ENCODE measurements around the gene WAS. TPM values are rescaled to one million over a fixed set of nuclear protein-coding genes. Genes with fewer than 3 reads are reported as not detected.
"Not testable (repeated sequence)": the region's sequence is repeated elsewhere in the genome, so short reads cannot be mapped to it uniquely, and the experiment has no call there.

WAS gene
- total RNA-seq, 2 experiments from 2014 or later, result 85.9 to 102 TPM

DNA sequence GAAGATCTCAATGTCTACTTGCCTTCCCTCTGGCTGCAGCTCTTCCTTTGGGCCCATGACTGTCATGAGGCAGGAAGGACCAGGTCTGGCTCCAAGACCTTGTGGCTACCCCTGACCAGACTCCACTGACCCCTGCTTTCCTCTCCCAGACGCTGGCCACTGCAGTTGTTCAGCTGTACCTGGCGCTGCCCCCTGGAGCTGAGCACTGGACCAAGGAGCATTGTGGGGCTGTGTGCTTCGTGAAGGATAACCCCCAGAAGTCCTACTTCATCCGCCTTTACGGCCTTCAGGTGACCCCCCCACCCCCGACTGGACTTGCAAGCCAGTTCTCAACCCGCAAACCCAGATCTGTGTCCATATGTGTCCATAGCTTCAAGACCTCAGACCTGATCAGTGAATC, 535 bp downstream of the WAS start:
- no peaks in the 10 kb centered on the region for H3K9me3 Mint-ChIP-seq (ENCODE audit: low read depth)
- ChIA-PET CTCF (interaction anchor here (0.5 to 1.5 kb wide), 2 partner anchors 18 to 36 kb away, joined by 4 read pairs; no protein-coding TSS in a partner anchor), POLR2A (interaction anchor here (1.1 kb wide), 1 partner anchor 53 kb away, joined by 4 read pairs; no protein-coding TSS in a partner anchor)
- no peak for DNase-seq
- peaks cover 49% of the 10 kb centered on the region for H3K4me1 Mint-ChIP-seq
- H3K4me3 Mint-ChIP-seq, result peak overlapping the region; percentile 93
- no peaks in the 10 kb centered on the region for H3K27me3 Mint-ChIP-seq
- ATAC-seq, result no peak
- intact Hi-C loops (cut with DNase I, micrococcal nuclease), result loop anchor here in 1 of 2 experiments (5.0 kb wide), 2 partner anchors 53 to 118 kb away; partner anchors contain the start of gene HDAC6
- peak overlapping the region; percentile 96 for H3K27ac Mint-ChIP-seq
- peaks cover 37% of the 10 kb centered on the region for H3K36me3 Mint-ChIP-seq (ENCODE audit: low read depth)

DNA sequence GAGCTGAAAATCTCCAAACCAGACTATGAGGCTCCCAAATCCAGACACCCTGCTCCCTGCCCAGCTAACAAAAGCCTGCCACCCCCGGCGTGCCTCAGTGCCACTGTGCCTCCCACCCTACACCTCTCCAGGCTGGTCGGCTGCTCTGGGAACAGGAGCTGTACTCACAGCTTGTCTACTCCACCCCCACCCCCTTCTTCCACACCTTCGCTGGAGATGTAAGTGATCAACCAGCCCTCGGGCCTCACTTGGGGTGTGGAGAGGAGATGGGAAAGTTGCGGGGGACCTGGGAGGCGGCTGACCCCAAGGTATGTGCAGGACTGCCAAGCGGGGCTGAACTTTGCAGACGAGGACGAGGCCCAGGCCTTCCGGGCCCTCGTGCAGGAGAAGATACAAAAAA, 1.8 kb downstream of the WAS start:
- DNase-seq, result no peak
- ATAC-seq, result no peak
- POLR2A ChIA-PET, result interaction anchor here (0.6 kb wide), 1 partner anchor 10 kb away, joined by 3 read pairs; no protein-coding TSS in a partner anchor
- intact Hi-C loops (cut with DNase I, micrococcal nuclease), result no loop called here
- CTCF ChIA-PET, result interaction anchor here (1.4 kb wide), 1 partner anchor 37 kb away, joined by 3 read pairs; no protein-coding TSS in a partner anchor
- Mint-ChIP-seq H3K36me3 (ENCODE audit: low read depth) (peaks cover 37% of the 10 kb centered on the region), H3K9me3 (ENCODE audit: low read depth) (no peaks in the 10 kb centered on the region), H3K4me1 (peaks cover 45% of the 10 kb centered on the region), H3K27me3 (no peaks in the 10 kb centered on the region), H3K27ac (peak overlapping the region; percentile 96), H3K4me3 (peak overlapping the region; percentile 93)

DNA sequence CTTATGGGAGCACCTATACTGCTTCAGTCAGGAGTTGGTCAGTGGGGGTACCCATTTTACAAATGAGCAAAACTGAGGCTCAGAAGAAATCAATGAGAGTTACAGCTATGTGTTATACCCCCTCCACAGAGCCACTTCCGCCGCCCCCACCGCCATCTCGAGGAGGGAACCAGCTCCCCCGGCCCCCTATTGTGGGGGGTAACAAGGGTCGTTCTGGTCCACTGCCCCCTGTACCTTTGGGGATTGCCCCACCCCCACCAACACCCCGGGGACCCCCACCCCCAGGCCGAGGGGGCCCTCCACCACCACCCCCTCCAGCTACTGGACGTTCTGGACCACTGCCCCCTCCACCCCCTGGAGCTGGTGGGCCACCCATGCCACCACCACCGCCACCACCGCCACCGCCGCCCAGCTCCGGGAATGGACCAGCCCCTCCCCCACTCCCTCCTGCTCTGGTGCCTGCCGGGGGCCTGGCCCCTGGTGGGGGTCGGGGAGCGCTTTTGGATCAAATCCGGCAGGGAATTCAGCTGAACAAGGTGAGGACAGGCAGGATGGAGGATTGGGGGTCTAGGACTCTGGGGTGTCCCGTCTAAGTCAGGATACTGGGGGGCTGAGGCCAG, 5.0 kb downstream of the WAS start:
- no peak overlapping the region for H3K27ac Mint-ChIP-seq
- H3K36me3 Mint-ChIP-seq (ENCODE audit: low read depth), result peaks cover 41% of the 10 kb centered on the region
- POLR2A ChIA-PET, result no interaction called here
- CTCF ChIA-PET, result no interaction called here
- H3K27me3 Mint-ChIP-seq, result no peaks in the 10 kb centered on the region
- no peaks in the 10 kb centered on the region for H3K9me3 Mint-ChIP-seq (ENCODE audit: low read depth)
- H3K4me3 Mint-ChIP-seq, result no peak overlapping the region
- ATAC-seq (no peak), DNase-seq (no peak)
- H3K4me1 Mint-ChIP-seq, result peaks cover 34% of the 10 kb centered on the region
- intact Hi-C loops (cut with DNase I, micrococcal nuclease), result no loop called here

GRCh38 chrX:48689208-48689920, 5.8 kb downstream of the WAS start:
- H3K27ac Mint-ChIP-seq, result no peak overlapping the region
- ChIA-PET POLR2A (no interaction called here), CTCF (no interaction called here)
- H3K27me3 Mint-ChIP-seq, result no peaks in the 10 kb centered on the region
- DNase-seq (no peak), ATAC-seq (no peak)
- intact Hi-C loops (cut with DNase I, micrococcal nuclease), result no loop called here
- H3K36me3 Mint-ChIP-seq (ENCODE audit: low read depth), result peaks cover 38% of the 10 kb centered on the region
- H3K4me3 Mint-ChIP-seq, result no peak overlapping the region
- H3K9me3 Mint-ChIP-seq (ENCODE audit: low read depth), result no peaks in the 10 kb centered on the region
- H3K4me1 Mint-ChIP-seq, result peaks cover 33% of the 10 kb centered on the region

GRCh38 chrX:48691746-48692145, 8.1 kb downstream of the WAS start:
- H3K27ac Mint-ChIP-seq; H3K4me3 Mint-ChIP-seq; CTCF ChIA-PET; intact Hi-C loops (cut with DNase I, micrococcal nuclease); POLR2A ChIA-PET; ATAC-seq; H3K9me3 Mint-ChIP-seq (ENCODE audit: low read depth); DNase-seq; H3K27me3 Mint-ChIP-seq: not testable (repeated sequence)
- H3K4me1 Mint-ChIP-seq, result peaks cover 20% of the 10 kb centered on the region
- peaks cover 20% of the 10 kb centered on the region for H3K36me3 Mint-ChIP-seq (ENCODE audit: low read depth)

- POLR2A ChIA-PET, result interaction anchor here (1.2 kb wide), 1 partner anchor 43 kb away, joined by 3 read pairs; no protein-coding TSS in a partner anchor
- Mint-ChIP-seq H3K4me3 (peak overlapping the region; percentile 10), H3K27ac (peak overlapping the region; percentile 87), H3K4me1 (peaks cover 15% of the 10 kb centered on the region), H3K36me3 (ENCODE audit: low read depth) (peaks cover 22% of the 10 kb centered on the region), H3K9me3 (ENCODE audit: low read depth) (no peaks in the 10 kb centered on the region), H3K27me3 (no peaks in the 10 kb centered on the region)
- intact Hi-C loops (cut with DNase I, micrococcal nuclease), result loop anchor here in 1 of 2 experiments (5.0 kb wide), 3 partner anchors 118 to 572 kb away; partner anchors contain the start of genes FTSJ1 and PPP1R3F
- CTCF ChIA-PET, result interaction anchor here (0.8 kb wide), 1 partner anchor 47 kb away, joined by 3 read pairs; no protein-coding TSS in a partner anchor
- DNase-seq (no peak), ATAC-seq (no peak)
Measured at GRCh38 chrX:48694776-48695533, 11.4 kb downstream of the WAS start.

DNA sequence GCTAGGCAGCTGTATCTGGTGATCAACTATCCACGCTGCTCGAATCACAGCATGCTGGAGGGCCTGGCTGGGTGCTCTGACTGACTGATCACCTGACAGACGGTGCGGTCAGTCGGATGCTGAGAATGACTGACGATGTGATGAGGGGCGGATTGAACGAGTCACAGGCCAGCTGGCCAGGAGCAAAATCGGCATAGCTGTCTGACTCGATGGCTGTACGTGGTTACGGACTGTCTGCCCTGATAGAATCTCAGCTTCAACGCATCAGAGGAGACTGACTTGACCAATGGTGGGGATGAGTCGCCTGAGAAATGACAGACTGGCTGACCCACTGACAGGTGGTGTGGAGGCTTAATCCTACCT, 11.9 kb downstream of the WAS start:
- no peaks in the 10 kb centered on the region for H3K27me3 Mint-ChIP-seq
- DNase-seq (no peak), ATAC-seq (no peak)
- peak overlapping the region; percentile 91 for H3K4me3 Mint-ChIP-seq
- no peaks in the 10 kb centered on the region for H3K9me3 Mint-ChIP-seq (ENCODE audit: low read depth)
- peak overlapping the region; percentile 87 for H3K27ac Mint-ChIP-seq
- intact Hi-C loops (cut with DNase I, micrococcal nuclease), result loop anchor here in 1 of 2 experiments (5.0 kb wide), 3 partner anchors 118 to 572 kb away; partner anchors contain the start of genes FTSJ1 and PPP1R3F
- H3K4me1 Mint-ChIP-seq, result peaks cover 15% of the 10 kb centered on the region
- ChIA-PET POLR2A (interaction anchor here (0.7 to 1.5 kb wide), 5 partner anchors 10 to 43 kb away, joined by 3 to 15 read pairs (median 3); partner anchors contain the start of gene WAS), CTCF (interaction anchor here (0.8 kb wide), 1 partner anchor 47 kb away, joined by 3 read pairs; no protein-coding TSS in a partner anchor)
- H3K36me3 Mint-ChIP-seq (ENCODE audit: low read depth), result peaks cover 23% of the 10 kb centered on the region

- peak; percentile 2 for ATAC-seq
- Mint-ChIP-seq H3K36me3 (ENCODE audit: low read depth) (peaks cover 25% of the 10 kb centered on the region), H3K4me3 (peak overlapping the region; percentile 91), H3K27ac (peak overlapping the region; percentile 87), H3K4me1 (peaks cover 18% of the 10 kb centered on the region), H3K27me3 (no peaks in the 10 kb centered on the region), H3K9me3 (ENCODE audit: low read depth) (no peaks in the 10 kb centered on the region)
- intact Hi-C loops (cut with DNase I, micrococcal nuclease), result loop anchor here (1.0 to 5.0 kb wide), 16 partner anchors 13 to 1037 kb away; partner anchors contain the start of genes FTSJ1 (in 1 of the 2), PPP1R3F (in 1 of the 2), PQBP1 (in 1 of the 2) and TIMM17B (in 1 of the 2)
- ChIA-PET CTCF (no interaction called here), POLR2A (interaction anchor here (0.6 to 1.5 kb wide), 7 partner anchors 11 to 409 kb away, joined by 3 to 15 read pairs (median 4); partner anchors contain the start of genes PQBP1, TIMM17B and WAS)
- DNase-seq, result no peak
Measured at GRCh38 chrX:48695925-48696300, 12.3 kb downstream of the WAS start.

DNA sequence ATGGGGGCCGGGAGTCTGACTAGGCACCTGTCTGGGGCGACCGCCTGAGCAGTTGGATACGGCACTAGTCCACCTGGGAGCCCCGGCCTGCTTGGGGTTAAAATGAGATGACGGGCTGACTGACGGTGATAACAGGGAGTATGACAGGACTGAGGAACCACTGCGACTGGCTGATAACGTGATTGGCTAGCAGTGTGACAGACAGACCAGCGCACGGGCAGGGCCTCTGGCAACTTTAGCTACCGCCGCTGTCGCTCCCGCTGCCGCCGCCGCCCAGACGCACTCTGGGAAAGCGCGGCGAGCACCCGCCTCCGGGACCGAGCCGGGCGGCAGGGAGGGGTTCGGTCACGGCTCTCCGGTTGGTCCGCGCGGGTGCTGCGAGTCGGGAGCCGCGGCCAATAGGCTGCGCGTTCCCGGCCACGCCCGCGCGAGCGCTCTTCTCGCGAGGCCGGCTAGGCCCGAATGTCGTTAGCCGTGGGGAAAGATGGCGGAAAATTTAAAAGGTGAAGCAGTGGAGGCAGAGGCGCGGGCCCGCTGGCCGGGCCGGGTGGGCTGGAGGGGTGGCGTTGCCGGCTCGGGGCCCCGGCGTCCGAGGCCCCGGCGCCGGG, 12.8 kb downstream of the WAS start, which contains the start of gene SUV39H1:
TSS of gene SUV39H1 (plus strand) at position 434 of the 608 bp plus-strand sequence. CDS start at position 485, 51 bp downstream.
- Mint-ChIP-seq H3K4me3 (peak within 1 kb of the TSS; percentile 91), H3K27ac (peak within 1 kb of the TSS; percentile 92), H3K27me3 (no peaks in the 10 kb centered on the region), H3K4me1 (peaks cover 19% of the 10 kb centered on the region), H3K9me3 (ENCODE audit: low read depth) (no peaks in the 10 kb centered on the region), H3K36me3 (ENCODE audit: low read depth) (peaks cover 22% of the 10 kb centered on the region)
- DNase-seq (peak; percentile 92), ATAC-seq (peak; percentile 94)
- CTCF ChIA-PET, result no interaction called here
- intact Hi-C loops (cut with DNase I, micrococcal nuclease), result loop anchor here (1.0 to 5.0 kb wide), 16 partner anchors 13 to 1038 kb away; partner anchors contain the start of genes FTSJ1 (in 1 of the 2), PPP1R3F (in 1 of the 2), PQBP1 (in 1 of the 2) and TIMM17B (in 1 of the 2)
- POLR2A ChIA-PET, result interaction anchor here (0.5 to 1.5 kb wide), 7 partner anchors 13 to 409 kb away, joined by 3 to 15 read pairs (median 4); partner anchors contain the start of genes PQBP1, TIMM17B and WAS

Data from activated CD4-positive, alpha-beta T cell treated with anti-CD3 and anti-CD28 coated beads for 36 hours (primary cell).